Hepatic stellate cell (primary cell): ENCODE results near the gene SLC3A2.

ENCODE experiments used
- DNase-seq: peaks from one replicate; pipeline ENCODE4 v3.0.0; 2011; ENCODE audit warnings: low spot score

The SLC3A2 gene

DNA sequence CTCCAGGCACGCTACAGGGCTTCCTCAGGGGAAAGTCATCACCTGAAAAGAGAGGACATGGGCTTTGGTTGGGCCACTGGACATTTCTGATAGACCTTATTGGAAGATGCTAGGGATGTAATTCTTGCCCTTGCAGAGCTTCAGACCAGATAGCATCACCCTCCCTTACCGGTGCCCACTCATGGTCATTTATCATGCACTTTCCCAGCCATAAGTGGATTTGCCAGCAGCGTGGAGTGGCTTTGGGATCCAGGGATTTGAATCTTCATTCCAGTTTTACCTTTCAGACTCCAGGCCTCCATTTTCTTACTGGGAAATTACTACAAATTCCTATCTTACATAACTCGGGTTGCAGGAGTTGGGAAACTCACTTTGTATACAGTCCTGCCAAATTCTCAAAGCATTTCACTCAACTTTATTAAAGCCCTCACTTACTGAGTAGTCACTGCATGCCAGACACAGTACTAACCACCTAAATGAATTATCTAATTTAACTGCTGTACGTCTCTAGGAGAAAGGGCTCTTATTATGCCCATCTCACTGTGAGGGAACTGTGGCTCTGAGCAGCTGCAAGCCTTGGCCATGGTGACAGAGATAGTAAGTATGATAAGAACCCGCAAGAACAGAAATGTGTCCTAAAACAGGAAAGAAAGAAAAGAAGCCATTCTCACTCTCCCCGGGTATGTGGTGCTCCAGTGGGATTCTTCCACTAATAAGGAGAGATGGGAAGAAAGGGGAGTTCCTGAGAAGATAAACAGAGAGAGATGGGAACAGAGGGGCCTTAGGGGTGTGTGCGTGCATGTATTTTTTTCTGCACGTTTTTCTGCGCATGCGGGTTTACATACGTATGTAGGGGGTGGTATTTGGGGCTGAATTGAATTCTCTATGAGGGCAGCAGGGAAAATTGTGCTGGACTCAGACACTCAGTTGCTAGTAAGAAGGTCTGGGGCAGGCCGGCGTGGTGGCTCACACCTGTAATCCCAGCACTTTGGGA lies 30.7 kb downstream of the SLC3A2 start:
- no peak for DNase-seq

DNA sequence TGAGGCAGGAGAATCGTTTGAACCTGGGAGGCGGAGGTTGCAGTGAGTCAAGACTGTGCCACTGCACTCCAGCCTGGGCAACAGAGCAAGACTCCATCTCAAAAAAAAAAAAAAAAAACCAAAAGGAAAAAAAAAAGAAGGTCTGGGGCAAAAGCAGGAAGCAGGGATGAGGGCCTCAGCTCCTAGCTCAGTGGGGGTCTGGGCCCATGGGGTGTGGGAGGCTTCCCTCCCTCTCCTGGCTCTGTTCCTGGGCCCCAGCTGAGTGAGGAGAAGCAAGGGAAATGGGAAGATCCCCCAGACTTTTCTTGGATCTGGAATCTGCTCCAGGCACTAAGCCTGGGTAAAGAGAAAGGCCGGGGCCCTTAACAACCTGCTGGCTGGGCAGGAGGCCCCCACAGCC lies 31.6 kb downstream of the SLC3A2 start:
- DNase-seq: no peak

DNA sequence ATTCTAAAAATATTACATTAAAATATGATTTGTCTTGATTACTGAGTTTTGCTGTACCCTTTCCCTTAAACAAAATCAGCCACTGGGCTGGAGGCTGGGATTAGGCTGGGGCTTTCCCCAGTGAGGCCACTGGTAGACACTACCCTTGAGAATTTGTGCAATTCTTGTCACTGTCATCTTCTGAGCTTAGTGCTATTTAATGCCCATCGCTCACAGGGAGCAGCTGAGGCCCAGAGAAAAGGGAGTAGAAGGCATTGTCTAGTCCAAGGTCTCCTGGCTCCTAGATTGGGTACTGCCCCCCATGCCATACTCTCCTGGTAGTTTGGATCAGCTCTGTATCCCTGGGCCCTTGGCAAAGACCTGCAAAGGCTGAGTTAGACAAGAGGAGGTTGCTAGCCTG lies 33.7 kb downstream of the SLC3A2 start:
- DNase-seq: no peak

DNA sequence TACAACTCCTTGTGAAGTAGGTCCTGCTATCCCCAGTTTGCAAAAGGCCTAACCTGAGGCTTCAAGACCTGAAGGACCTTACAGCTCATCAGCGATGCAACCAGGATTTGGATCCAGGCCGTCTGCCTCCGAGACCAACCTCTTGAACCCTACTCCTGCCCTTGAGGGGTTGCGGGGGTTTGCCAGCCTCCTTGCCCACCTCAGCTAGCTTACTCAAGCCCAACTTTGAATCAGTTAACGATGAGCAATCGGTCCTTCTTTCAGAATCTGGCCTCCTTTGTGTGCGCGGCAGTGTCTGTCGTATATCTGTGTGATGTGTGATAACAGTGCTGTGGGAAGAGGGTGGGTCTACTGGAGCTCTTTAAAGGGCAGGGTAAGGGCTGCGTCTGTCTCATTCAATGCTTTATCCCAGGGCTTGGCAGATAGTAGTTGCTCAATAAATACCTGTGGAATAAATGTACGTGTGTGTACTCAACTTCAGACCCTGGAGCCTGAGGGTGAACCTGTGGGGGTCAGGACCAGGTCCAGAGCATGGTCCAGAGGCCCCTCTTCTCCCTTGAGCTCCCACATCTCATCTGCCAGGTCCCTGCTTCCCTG lies 37.3 kb downstream of the SLC3A2 start:
- DNase-seq: no peak

DNA sequence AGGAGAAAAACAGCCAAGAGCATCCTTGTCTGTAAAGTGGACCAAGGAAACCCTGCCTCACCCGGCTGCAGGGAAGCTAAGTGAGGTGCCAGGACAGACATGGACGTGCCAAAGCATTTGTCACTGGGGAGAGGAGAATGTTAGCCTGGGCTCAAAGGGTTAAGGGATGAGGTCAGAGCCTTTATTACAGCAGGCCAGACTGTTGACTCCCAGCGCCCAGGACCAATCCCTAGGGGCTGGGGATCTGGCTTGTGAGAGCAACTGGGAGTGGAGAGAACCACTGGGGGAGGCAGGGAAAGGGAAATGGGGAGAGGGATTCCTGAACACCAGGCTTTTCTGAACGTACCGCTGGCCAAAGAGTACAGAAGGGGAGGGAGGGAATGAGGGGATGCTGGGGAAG lies 37.8 kb downstream of the SLC3A2 start:
- DNase-seq: no peak

DNA sequence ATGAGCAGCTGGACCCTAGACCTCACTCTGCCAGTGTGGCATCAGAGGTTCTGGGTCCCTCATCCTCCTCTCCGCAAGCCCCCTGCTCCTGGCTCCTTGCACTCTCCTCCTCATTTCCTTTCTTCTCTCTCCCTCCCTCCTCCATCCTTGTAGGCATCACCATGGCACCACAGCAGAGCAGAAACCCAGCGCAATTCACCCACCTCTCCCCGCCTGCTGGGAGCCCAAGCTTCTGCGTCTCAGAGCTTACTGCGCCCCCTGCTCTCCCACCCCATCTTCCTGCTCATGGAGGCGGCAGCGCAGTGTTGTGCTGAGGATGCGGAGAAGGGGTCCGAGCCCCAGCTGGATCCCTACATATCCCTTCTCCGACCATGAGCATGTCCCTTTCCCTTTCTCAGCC lies 38.8 kb downstream of the SLC3A2 start:
- no peak for DNase-seq

DNA sequence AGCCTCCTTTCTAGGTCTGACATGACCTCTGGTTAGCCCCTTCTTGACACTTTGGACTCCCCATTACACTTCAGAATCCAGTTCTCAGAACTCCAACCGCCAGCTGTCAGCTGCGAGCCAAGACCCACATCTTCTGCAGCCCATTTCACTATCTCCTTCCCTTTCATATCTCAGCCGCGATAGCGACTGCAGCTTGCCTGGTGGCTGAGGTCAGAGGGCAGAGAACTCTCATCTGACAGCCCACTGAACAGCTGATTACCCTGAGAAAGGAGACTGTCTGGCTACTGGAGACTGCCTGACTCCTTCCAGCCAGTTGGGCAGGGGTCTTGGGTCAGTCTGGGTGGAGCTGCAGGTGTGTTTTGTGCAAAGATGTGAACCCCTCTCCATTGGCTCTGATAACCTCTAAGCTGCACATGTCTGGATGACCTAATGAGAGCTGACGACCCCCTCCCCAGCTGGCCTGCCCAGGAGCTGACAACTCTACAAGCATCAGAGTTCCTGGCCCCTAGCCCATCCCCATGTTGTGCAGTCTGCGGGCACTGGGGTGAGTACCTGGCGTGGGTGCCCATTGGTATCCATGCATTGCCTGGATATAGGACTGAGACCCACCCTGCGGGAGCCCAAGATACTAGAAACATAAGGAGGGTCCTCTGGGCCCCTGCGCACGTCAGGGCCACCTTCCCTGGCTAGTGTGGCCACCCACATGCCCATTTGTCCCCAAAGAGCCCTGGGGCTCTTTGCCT lies 39.4 kb downstream of the SLC3A2 start:
- DNase-seq: no peak

DNA sequence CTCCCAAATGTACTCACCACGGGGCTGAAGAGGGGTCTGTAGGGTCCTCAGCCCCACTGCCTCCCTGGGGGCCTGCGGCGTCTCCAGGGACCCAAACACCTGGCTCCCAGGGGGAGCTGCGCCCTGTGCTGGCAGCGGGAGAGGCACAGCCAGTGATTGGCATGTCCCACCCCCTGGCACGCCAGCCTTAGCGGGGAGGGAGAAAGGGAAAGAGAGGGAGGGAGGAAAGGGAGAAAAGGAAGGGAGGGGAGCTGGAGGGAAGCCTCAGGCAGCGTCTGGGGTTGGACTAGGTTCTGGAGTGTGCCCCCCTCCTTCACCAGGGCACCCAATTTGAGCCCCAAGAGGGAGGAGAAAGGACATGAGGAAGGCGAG lies 40.5 kb downstream of the SLC3A2 start, which contains the start of gene CHRM1:
CHRM1 (minus strand) TSS at position 163 of the 372 bp plus-strand sequence. CDS start 10,263 bp downstream, outside the sequence.
- DNase-seq: no peak

DNA sequence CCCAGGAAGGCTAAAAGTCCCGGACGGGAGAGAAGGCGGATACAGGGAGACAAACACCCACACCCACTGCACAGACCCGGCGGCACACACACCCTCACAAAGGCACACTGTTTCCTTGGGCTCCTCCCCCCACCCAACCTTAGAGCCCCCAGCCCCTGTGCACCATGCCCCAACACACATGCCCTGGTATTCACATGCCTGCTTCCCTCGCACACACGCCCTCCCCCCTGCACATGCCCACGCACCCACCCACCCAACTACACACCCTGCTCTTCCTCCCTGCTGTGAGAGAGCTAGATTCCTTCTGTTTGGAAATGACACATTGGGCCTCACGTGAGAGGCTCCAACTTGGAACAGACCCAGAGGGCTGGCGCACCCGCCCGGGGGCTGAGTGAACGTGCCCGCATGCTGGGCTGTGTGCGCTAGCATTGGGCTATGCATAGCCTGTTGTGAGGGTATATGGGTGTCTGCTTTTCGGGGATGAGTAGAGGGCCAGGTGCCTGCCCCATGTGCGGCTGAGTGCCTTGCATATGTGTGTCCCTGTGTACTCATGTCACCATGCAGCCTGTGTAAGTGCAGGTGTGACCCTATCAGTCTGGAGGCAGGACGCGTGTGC lies 41.0 kb downstream of the SLC3A2 start:
- DNase-seq: peak; percentile 51

DNA sequence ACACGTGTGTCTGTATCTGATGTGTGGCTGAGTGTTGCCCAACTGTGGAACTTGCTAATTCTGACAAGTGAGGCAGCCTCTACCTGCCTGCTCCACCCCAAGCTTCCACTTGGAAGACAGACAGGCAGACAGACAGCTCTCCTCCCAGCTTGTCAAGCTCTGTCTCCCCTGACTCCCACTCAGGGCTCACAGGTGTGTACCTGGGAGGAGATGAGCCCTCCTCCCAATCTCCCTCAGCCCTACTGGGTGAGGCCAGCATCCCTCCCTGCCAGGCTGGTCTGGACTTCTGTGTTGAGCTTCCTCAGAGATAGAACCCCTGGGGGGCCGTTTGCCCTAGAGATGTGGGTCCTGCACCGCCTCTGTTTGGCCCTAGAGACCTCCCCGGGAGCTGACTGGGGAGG lies 41.5 kb downstream of the SLC3A2 start:
- DNase-seq: no peak

DNA sequence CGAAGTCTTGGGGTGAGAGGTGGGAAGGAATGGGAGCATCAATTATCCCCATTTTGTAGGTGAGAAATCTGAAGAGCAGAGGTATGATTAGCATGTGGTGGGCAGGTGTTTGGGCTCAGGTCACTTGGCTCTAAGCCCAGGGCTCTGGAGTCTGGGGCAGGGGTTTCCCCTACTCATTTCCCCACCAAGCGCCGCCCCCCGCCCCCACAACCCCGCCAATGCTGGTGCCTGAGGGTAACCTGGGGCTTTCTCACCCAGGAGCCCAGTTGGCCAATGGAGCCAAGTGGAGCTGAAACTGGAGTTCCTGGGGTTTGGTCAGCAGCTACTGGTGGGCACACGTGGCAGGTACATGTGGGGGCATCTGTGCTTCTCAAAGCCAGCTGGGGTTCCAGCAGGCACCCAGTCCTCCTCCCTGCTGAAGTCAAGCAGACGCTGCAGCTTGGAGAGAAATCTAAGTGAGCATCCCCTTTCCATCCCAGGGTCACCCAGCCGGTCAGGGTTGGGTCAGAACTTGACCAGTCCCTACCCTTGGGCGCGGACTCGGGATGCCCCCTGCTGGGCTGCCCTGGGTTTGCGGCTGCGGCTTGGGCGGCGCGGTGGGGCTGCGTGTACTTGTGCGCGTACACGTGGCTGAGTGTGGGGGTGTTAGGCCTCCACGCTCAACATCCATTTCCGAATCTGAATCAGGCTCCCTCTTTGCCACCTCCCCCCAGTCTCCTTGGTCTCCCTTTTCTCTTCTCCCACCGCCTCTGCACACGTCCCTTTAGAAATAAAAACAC lies 42.1 kb downstream of the SLC3A2 start:
- DNase-seq: no peak

DNA sequence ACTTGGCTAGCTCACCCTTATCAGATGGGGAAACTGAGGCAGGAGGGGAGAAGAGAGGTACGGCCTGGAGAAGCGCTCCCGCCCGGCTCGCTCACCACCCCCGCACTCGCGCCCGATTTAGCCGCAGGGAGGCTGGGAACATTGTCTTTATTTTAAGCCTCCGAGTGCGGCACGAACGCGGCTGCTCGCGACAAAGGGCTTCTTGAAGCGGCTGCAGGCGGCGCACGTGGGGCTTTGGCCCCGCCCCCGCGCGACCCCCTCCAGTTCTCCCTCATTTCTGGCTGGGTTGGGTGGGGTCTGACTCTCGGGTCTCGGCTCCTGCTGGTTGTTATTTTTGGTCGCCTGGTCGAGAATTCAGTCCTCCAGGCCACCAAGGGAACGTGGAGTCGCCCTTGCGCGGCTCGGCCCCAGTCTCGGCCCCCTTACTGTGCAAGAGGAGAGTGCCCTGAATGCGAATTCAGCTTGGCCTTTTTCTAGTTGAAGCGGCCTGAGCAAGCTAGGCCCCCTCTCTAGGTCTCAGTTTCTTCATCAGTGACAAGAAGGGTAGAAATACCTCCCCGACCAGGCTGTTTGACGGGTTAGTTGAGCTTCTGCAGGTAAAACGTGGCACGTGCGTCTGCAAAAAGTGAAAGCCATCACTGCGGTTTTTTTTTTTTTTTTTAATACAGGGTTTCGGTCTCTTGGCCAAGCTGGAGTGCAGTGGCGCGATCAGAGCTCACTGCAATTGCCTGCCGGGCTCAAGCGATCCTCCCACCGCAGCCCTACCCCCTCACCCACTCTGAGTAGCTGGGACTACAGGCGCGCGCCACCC lies 43.1 kb downstream of the SLC3A2 start:
- DNase-seq: no peak

DNA sequence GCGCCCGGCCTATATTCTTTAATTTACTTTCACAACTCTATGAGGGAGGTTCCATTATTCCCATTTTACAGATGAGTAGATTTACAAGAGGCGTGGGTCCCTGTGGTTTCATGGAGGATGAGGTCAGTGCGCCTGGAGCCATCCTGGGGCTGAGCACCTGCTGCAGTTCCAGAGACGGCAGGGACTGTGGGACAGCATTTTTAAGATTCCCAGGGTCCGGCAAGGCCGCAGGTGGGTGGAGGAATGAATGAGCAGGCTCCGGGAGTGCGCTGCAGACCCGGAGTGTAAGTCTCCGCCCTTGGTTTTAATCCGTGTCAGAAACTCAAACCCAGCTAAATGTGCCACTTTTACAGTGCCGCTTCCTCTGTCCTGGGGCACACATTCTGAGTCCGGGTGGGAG lies 44.6 kb downstream of the SLC3A2 start:
- no peak for DNase-seq

DNA sequence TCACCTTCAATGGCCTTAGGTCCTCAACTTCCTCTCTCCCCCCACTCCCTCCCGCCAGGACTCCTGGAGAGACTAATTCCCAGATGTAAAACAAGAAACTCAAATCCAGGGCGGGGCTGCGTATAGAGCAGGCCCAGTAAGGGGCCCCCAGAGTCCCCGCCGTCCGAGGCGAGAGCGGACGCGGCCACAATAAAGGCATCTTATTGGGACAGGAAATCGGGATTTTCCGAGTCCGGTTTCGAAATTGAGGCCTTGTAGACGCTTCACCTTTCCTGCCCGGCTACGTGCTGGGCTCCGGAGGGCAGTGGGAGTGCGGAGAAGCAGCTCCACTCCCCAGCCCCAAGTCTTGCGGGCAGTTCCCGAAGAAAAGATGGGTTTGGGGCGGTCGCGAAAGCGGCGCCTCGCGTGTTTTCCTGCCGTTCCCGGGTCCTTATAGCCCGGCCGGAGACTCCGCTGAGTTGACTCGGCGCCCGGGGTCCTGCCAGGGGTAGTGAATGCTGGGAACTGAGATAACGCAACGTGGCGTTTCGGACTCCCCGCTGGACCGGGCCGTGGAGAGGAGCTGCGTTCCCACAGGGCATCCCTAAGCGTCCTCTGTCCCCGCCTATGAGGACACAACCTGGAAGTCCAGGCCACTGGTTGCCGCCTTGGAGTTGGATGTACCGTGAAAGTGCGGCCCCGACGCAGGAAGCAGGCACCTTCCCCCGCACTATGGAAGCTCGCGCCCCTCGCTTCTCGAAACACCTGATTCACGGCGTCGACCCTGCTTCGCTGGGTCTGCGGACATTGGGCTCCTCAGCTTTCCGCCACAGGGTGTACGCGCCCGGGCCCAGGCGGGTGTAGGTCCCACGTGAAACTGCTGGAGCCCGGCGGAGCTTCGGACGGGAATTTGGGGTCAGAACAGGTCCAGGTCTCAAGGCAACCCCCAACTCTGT lies 45.3 kb downstream of the SLC3A2 start:
- DNase-seq: no peak

DNA sequence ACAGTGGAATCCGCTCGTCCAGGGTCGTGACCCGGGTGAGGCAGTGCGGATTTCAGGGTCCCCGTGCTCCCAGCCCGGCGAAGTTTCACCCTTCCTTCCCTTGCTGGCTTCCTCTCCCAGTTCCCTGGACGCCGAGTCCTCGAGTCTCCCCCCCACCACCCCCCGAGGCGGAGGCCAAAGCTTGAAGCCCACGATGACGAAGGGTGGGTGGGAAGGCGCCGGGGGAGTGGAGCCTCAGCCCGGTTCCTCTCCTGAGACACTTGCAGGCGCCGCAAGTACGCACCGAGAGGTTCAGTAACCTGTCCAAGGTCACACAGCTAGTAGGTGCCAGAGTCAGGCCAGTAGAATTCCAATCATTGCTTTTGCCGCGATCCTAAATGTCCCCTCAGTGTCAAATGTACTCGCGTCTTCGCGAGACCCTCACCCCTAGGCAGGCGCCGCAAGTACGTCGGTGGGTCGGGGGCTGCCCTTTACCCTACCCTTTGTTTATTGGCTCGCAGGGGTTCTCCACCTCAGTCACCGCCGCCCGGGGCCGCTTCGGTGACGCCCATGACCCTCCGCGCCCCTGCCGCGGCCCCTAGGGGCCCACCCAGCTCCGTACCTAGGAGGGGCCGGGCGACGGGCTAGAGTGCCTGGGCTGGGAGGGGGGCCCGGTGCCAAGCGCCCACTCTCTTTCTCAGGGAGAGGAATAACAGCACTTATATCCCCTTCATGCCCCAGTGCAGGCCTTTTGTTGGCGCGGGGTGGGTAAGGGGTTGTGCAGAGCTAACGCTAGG lies 46.2 kb downstream of the SLC3A2 start:
- no peak for DNase-seq

DNA sequence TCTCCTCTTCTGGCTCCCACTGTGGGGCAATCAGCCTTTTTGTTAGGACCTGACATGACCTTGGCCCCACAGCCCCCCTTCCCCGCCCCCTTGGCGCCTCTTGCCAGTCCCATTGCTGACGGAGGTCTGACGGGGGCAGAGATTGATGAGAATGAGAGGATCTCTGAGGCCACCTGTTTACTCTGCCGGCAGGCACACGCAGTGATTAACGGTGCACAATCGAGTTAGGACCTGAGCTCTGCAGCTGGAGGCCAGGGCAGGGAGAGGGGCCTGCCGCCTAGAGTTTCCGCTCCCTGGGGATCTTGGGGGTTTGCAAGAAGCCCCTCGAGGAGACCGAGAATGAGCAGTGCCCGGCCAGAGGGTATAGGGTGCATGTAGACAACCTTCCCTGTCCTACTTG lies 47.3 kb downstream of the SLC3A2 start:
- DNase-seq: no peak

DNA sequence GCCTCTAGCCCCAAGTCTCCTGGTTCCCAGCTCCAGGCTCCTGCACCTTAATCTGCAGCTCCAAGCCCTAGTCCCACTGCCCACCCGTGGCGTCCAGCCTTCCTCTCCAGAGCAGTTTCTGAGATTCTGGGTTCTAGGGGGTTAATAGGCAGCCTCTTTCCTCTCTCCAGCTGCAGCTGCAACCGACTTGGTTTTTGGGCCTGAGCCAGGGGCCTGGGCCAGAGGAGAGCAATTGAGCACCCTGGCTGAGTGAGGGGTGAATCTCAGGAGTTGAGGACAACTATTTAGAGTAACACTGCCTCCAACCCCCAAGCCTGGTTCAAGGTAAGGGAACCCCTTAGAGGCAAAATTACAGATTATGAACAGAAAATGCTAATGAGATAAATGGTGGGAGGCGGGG lies 49.5 kb downstream of the SLC3A2 start:
- DNase-seq: no peak

DNA sequence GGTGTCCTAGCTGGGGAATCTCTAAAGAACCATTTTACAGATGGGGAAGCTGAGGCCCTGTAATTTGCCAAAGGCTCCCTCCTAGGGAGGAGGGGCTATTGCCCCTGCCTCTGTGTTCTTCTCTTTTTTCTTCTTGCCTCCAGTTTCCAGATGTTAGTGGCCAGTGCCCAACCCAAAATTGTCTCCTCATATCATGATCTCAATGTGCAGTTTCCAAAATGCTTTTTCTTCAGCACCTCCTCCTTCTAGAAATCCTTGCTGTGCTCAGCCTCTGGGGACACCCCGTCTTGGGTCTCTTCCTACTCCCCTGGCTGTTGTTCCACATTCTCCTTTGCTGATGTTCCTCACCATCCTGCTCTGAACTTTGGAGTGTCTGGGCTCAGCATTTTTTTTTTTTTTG lies 50.0 kb downstream of the SLC3A2 start:
- DNase-seq: no peak
